ENCODE measurements around the gene IFT57.

DNA sequence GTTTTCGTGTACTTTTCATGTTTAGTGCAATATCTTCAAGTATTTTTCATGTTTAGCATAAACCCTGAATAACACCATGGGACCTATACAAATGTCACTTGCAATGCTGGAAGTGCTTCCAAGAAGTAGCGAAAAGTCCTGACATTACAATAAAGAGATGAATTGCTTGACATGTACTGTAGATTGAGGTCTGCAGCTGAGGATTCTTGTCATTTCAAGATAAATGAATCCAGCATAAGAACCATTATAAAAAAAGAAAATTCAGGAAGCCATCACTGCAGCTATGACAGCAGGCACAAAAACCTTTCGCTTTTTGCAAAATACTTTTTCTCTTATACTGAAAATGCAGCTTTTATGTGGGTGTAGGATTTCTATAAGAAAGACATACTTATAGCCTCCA, 37.4 kb downstream of the IFT57 start:
- TF ChIP-seq CTCF (conservative IDR thresholded peaks at IDR 0.05; ENCODE audit: low read length) (no peak), EZH2phosphoT487 (IDR thresholded peaks at IDR 0.05; ENCODE audit: borderline replicate concordance) (no peak)
